NCI-H510A treated with DMSO at 0.1 percent for 48 hours (cell line): Measurements from ENCODE around the gene ING3.

Experiments
- DNase-seq: peaks from one replicate; lab custom pipeline; 2025; lab: John Stamatoyannopoulos, UW

ING3 gene

GRCh38 chr7:120989257-120990220 lies 39.0 kb downstream of the ING3 start:
- no peak for DNase-seq

- no peak for DNase-seq
Measured at GRCh38 chr7:120990468-120991118, 40.0 kb downstream of the ING3 start.

- DNase-seq, result no peak
Measured at GRCh38 chr7:120991161-120991560, 40.6 kb downstream of the ING3 start.

DNA sequence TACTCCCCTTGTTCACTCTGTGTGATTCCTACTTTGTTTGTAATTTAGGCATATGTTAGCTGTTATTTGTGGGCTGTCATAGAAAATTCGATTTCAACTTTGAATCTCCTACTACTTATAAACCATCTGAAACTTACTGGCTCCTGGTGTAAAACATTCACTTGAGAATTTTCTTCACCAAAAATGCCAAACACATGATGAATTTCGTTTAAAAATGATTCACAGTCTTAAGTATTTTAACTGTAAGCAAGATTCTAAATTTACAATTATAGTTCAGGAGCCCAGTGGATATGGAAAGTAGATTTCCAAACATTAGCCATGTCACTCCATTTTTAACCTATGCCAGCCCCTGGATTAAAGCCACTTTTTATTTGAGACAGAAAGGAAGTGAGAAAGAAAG lies 41.0 kb downstream of the ING3 start:
- DNase-seq, result no peak

DNA sequence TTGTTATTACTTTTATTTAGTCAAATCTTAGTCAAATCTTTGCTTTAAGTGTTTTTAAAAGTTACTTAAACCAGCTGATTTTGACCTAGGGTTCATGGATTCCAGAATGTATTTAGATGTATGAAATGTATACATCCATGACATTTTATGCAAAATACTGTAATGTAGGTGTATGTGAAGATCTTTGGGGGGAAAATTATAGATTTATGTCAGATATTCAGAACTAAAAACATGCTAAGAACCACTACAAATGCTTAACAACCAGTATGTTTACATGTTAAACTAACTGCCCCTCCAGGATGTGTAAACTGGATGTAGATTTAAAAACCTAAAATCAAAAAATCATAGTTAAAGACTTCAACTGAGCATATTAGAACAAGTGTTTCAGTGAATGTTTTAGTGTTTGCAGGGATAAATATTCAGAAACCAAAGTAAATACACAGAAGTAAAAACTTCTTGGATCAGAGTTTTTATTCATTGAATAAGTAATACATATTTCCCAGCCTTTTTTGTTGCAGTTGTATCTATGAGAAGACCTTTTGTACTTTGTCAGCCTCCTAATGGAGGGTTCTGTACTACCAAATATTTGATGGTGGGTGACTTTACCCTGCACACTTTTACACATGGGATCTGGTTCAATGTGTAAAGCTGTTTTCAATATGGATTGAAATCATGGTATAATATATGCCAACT lies 41.8 kb downstream of the ING3 start:
- no peak for DNase-seq

DNA sequence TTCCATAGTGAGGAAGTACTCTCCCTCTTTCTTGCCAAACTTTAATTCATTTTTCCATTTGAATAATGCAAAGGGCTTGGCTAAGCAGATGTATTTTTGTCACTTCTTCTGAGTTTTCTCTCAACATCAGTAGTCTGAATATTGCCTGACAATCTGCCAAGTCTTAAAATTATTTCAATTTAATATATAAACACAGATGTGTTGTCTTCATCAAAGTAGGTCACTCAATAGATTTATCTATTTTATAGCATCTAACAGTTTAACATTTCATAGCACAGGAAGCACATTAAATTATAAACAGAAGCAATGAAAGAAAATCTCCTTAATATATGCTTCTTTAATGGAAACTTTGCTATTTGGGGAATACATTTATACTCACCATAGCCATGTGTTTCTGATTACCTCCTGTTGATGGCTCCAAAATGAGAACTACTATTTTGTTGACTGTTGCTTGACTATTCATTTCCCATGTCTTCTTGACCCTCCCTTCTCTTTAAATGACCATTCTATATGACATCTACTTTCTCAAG lies 42.5 kb downstream of the ING3 start:
- no peak for DNase-seq

DNA sequence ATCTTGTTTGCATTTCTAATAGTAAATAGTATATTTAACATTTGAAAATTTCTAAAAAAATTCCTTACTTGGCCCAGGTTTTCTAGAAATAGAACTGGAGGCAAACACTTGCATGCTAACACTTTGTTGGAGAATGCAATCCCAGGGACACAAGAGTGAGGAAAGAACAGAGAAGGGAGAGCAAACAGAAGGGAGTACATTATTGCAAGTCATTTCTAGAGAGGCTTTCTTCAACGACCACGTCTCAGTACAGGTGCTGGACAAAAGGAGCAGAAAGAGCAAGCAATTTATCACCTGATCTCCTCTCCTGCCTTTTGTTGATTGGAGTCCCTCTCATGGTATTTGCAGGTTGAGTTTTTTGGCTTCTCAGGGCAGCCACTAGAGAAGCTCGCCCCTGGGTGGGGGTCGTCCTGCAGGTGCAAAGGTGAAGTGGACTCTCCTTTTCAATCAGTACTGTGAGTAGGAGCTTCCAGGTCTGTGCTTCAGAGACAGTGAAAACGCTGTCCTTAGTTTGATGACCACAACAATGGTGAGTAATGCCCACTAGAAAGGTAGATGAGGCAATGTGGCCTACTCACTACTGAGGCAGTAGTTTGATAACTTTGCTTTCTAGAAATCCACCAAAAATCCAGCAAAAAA lies 43.1 kb downstream of the ING3 start:
- no peak for DNase-seq

- no peak for DNase-seq
Measured at GRCh38 chr7:120994512-120995410, 44.2 kb downstream of the ING3 start.

DNA sequence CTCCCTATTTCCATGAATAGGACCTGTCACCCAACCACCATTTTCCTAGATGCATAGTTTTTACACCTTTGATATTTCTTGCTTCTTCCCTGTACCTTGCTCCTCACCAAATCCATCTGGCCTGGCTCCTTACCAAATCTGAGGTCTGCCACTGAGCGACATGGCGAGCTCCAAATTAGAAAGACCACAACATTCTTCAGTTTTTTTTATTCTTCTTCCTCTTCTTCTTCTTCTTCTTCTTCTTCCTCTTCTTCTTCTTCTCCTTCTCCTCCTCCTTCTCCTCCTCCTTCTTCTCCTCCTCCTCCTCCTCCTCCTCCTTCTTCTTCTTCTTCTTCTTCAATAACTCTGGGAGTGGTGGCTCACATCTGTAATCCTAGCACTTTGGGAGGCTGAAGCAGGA lies 45.1 kb downstream of the ING3 start:
- no peak for DNase-seq

DNA sequence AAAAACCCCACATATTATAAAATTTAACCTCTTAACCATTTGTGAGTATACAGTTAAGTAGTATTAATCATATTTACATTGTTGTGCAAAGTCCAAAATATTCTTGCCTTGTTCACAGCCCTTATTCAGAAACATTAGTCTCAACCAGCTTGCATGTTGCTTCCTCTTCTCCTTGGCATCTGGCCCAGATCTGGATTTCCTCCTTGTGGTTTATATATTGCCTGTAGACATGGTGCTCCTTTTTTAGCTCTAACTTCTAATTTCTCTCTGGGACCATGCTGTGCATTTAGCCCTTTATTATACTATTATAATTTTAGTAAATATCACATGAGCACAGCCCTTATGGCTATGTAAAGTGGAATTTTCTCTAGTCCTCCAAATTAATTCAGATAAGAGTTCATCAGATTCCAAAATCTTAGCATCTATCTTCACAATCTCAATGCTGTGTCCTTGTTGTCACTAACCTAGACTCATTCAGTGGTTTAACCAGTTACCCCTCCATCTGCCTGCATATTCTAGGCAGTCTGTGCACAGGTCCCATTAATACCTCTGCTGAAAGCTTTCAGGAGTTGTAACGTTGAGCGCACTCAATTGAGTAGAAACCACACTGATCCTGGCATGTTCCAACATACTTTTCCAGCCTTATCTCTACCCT lies 45.9 kb downstream of the ING3 start:
- peak; percentile 4 for DNase-seq

- DNase-seq, result no peak
Measured at GRCh38 chr7:120996988-120997345, 46.4 kb downstream of the ING3 start.

- DNase-seq, result no peak
Measured at GRCh38 chr7:120997882-120998474, 47.4 kb downstream of the ING3 start.

DNA sequence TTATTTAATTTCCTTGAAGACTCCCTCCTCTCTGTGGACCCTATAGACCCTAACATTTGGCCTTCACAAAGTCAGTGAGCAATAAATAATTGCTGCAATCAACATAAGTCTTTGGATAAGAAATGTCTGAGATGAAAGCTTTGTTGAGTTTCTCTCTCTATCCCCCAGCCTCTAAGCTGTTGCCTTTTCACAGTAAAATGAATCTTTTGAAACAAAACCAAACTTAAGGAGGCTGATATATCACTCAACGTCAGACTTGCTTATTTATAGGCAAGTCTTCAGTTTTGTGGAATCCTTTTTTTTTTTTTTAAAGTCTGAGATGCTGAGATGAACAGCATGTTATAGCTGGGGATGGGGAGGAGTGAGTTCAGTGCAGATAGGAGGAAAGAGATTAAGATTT lies 47.9 kb downstream of the ING3 start:
- no peak for DNase-seq

GRCh38 chr7:120998996-120999565 lies 48.5 kb downstream of the ING3 start:
- no peak for DNase-seq

- no peak for DNase-seq
Measured at GRCh38 chr7:121000081-121000983, 49.8 kb downstream of the ING3 start.

GRCh38 chr7:121001234-121001906 lies 50.8 kb downstream of the ING3 start:
- DNase-seq, result no peak

- no peak for DNase-seq
Measured at GRCh38 chr7:121002048-121002756, 51.6 kb downstream of the ING3 start.
